Kidney (tissue), 14 donors: ENCODE results near the gene ZDHHC12. TPM values are rescaled to one million over a fixed set of nuclear protein-coding genes. Genes with fewer than 3 reads are reported as not detected.

Experiments used
- DNase-seq, 5 donors: peaks; one replicate each; pipeline ENCODE4 v3.0.0-alpha.2; 2013 to 2020
- FAIRE-seq: peaks from 2 replicates; lab custom pipeline; 2012; peaks lifted over from hg19 to GRCh38; lab: Jason Lieb, UNC
- H3K27ac ChIP-seq, 2 donors: one replicate each; pipeline ENCODE4 v1.7.0; 2013; ENCODE audit warnings: low read depth in 2 of 2, low read length in 2 of 2, inconsistent platforms in 1 of 2
- H3K27me3 ChIP-seq: one replicate; pipeline ENCODE4 v1.7.1; 2013; ENCODE audit warnings: low read length, inconsistent platforms; ENCODE audit not compliant: control insufficient read depth, insufficient read depth
- H3K36me3 ChIP-seq, 3 donors: one replicate each; pipeline versions ENCODE4 v1.7.0 to v1.7.1; 2013; ENCODE audit warnings: low read length in 3 of 3, control low read depth in 1 of 3, inconsistent platforms in 1 of 3; ENCODE audit not compliant: insufficient read depth in 3 of 3, control insufficient read depth in 2 of 3
- H3K4me1 ChIP-seq, 3 donors: one replicate each; pipeline versions ENCODE4 v1.7.0 to v1.7.1; 2013; ENCODE audit warnings: low read length in 3 of 3, inconsistent platforms in 1 of 3, low read depth in 1 of 3; ENCODE audit not compliant: control insufficient read depth in 2 of 3, insufficient read depth in 2 of 3
- H3K4me3 ChIP-seq, 3 donors: one replicate each; pipeline versions ENCODE4 v1.7.0 to v1.8.1; 2013; ENCODE audit warnings: low read length in 3 of 3, control low read depth in 1 of 3, inconsistent platforms in 1 of 3
- H3K9ac ChIP-seq, 3 donors: one replicate each; pipeline versions ENCODE4 v1.7.0 to v1.7.1; 2013; ENCODE audit warnings: low read length in 3 of 3, control low read depth in 1 of 3, inconsistent platforms in 1 of 3
- H3K9me3 ChIP-seq, 3 donors: one replicate each; pipeline versions ENCODE4 v1.7.0 to v1.7.1; 2013; ENCODE audit warnings: low read length in 3 of 3, control low read depth in 1 of 3, inconsistent platforms in 1 of 3; ENCODE audit not compliant: control insufficient read depth in 2 of 3, insufficient read depth in 1 of 3
- intact Hi-C: fragments of 100-400 bp; cut with DNase I; formaldehyde crosslinking; loops from one replicate; pipeline ENCODE4 v1.11.1; 2022
- polyA plus RNA-seq: library from polyadenylated mRNA; stranded (reverse); fragments of 350-450 nt; fragmentation: Illumina TruSeq; extraction: RNeasy Lipid Tissue Mini Kit (QIAGEN cat#74804); gene quantifications from one replicate; pipeline ENCODE4 v1.2.3, GENCODE V29; 2014; ENCODE audit warnings: low read depth, low replicate concordance; ENCODE audit not compliant: insufficient read depth
- total RNA-seq: library from RNA; stranded (reverse); fragmentation: NEBNext Ultra II Directional; extraction: Animal tissue kit (Norgen Biotek cat#: 25700); gene quantifications from one replicate; pipeline ENCODE4 v1.2.1, GENCODE V29; 2021
- TF ChIP-seq, protein P1 (sequence below): IDR thresholded peaks from 3 replicates; pipeline ENCODE4 v1.5.1; 2012; ENCODE audit warnings: mild to moderate bottlenecking, moderate library complexity, borderline replicate concordance; ENCODE audit not compliant: insufficient read depth; ENCODE audit errors: extremely low read depth
- donor health status: control.
- donor health status: control.
- donor health status: control.
- donor health status: control.
- donor health status: control.
- donor health status: DM: yes; HTN: yes; CAD: no.
- donor health status: Normal renal cell carcinoma (clear cell type).

The ZDHHC12 gene
- total and polyA plus RNA-seq, 2 donors from 2014 or later, result 39.9 to 54.7 TPM

DNA sequence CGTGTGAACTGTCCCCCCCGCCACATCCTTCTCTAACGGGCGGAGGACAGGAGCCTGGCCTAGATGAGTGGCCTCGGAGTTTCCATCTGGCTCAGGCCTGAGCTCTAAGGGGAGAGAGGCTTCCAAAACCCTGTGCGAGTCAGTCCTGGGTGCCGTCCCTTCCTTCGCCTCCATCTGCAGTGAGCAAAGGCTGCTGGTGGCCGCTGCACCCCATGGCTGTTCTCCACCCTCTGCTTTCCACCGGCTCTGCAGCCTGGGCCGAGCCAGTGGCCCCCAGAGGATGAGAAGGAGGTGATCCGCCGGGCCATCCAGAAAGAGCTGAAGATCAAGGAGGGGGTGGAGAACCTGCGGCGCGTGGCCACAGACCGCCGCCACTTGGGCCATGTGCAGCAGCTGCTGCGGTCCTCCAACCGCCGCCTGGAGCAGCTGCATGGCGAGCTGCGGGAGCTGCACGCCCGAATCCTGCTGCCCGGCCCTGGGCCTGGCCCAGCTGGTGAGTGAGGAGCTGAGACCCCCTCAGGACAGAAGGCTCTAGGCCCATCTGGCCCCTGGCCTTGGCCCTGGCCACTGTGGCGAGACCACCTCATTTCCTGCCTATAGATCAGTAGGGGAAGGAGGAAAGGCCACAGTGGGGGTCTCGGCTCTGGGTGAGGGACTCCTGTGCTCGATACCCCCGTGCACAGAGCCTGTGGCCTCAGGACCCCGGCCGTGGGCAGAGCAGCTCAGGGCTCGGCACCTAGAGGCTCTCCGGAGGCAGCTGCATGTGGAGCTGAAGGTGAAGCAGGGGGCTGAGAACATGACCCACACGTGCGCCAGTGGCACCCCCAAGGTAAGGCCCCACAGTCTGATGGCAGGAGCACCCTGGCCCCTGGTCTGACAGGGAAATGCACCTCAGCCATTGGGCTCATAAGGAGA, 18.6 kb downstream of the ZDHHC12 start:
- intact Hi-C loops, result no loop called here
- TF ChIP-seq, protein P1, sequence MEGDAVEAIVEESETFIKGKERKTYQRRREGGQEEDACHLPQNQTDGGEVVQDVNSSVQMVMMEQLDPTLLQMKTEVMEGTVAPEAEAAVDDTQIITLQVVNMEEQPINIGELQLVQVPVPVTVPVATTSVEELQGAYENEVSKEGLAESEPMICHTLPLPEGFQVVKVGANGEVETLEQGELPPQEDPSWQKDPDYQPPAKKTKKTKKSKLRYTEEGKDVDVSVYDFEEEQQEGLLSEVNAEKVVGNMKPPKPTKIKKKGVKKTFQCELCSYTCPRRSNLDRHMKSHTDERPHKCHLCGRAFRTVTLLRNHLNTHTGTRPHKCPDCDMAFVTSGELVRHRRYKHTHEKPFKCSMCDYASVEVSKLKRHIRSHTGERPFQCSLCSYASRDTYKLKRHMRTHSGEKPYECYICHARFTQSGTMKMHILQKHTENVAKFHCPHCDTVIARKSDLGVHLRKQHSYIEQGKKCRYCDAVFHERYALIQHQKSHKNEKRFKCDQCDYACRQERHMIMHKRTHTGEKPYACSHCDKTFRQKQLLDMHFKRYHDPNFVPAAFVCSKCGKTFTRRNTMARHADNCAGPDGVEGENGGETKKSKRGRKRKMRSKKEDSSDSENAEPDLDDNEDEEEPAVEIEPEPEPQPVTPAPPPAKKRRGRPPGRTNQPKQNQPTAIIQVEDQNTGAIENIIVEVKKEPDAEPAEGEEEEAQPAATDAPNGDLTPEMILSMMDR, result no peak
- Histone ChIP-seq H3K4me3 (no peak overlapping the region), H3K9ac (no peak overlapping the region), H3K27me3 (no peaks in the 10 kb centered on the region), H3K4me1 (peaks cover 0 to 3% (median 0%) of the 10 kb centered on the region in 3 donors), H3K27ac (no peak overlapping the region), H3K36me3 (no peaks in the 10 kb centered on the region), H3K9me3 (no peaks in the 10 kb centered on the region)
- DNase-seq (peak in 2 of 5 donors; percentile 32 to 66), FAIRE-seq (no peak)

- Histone ChIP-seq H3K36me3 (no peaks in the 10 kb centered on the region), H3K9ac (no peak overlapping the region), H3K9me3 (no peaks in the 10 kb centered on the region), H3K27me3 (no peaks in the 10 kb centered on the region), H3K27ac (no peak overlapping the region), H3K4me3 (no peak overlapping the region), H3K4me1 (peaks cover 0 to 3% (median 0%) of the 10 kb centered on the region in 3 donors)
- TF ChIP-seq, protein P1, result no peak
- DNase-seq (peak in 1 of 5 donors; percentile 23), FAIRE-seq (no peak)
- intact Hi-C loops, result no loop called here
Observed at GRCh38 chr9:128704356-128704670, 19.6 kb downstream of the ZDHHC12 start.

DNA sequence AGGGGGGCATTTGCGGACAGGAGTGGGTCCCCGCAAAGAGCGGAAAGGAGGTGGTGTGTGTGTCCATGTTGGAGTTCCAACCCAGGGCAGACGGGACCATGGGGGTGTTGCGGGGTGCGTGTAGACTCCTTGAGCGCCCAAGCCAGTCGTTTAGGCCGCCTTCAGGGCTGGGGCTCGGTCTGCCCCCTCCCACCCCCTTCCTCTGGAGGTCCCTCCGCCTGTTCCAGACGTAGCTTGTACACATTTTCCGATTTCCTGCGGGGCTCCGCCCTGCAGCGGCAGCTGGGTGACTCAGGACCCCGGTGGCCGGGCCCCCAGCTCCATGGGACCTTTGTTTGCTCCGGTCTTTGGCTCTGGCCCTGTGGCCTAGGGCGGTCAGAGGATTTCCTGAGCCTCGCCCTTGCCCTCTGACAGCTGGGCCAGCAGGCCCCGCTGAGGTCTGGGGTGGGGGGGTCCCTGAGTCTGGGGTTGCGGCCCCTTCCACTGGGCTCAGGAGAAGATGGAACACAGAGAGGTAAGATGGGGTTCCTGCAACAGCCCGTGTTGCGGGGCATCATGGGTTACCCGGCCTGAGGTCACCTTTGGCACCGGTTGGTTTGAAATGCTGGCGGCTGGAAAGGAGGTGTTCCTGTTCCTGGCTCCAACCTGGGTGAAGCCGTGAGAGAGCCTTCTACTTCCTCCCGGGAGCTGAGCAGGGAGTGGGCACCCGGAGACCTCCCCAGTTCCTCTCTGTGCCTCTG, 20.1 kb downstream of the ZDHHC12 start:
- DNase-seq (peak in 1 of 5 donors; percentile 87), FAIRE-seq (no peak)
- intact Hi-C loops, result no loop called here
- Histone ChIP-seq H3K27ac (peak overlapping the region; percentile 30 to 74), H3K4me1 (peaks cover 0 to 3% (median 0%) of the 10 kb centered on the region in 3 donors), H3K9me3 (no peaks in the 10 kb centered on the region), H3K4me3 (peak overlapping the region in 1 of 3 donors; percentile 59), H3K9ac (no peak overlapping the region), H3K36me3 (no peaks in the 10 kb centered on the region), H3K27me3 (no peaks in the 10 kb centered on the region)
- TF ChIP-seq, protein P1, result no peak
